Activated CD8-positive, alpha-beta memory T cell treated with anti-CD3 and anti-CD28 coated beads, Interleukin-2, amount 50 U/mL, for 24 hours (primary cell): ENCODE results near the gene MANEA.
"Not testable (repeated sequence)": the region's sequence is repeated elsewhere in the genome, so short reads cannot be mapped to it uniquely, and the experiment has no call there.

ENCODE experiments used
- DNase-seq: peaks from one replicate; pipeline ENCODE4 v3.0.0-alpha.2; 2020; ENCODE audit errors: extremely low read depth

The MANEA gene

GRCh38 chr6:95577304-95578105 lies at the start of gene MANEA:
MANEA (plus strand) TSS chr6:95577535; CDS start chr6:95586440, 8,905 bp downstream.
- peak; percentile 56 for DNase-seq

- no peak for DNase-seq
These were observed 47.6 kb upstream of the MANEA start for GRCh38 chr6:95529762-95530161.

GRCh38 chr6:95530176-95530819 lies 47.0 kb upstream of the MANEA start:
- DNase-seq = no peak

GRCh38 chr6:95543798-95544197 lies 33.5 kb upstream of the MANEA start:
- no peak for DNase-seq

GRCh38 chr6:95544517-95545225 lies 32.7 kb upstream of the MANEA start:
- DNase-seq = no peak

- no peak for DNase-seq
These were observed 32.1 kb upstream of the MANEA start for GRCh38 chr6:95545226-95545625.

GRCh38 chr6:95545686-95546085 lies 31.6 kb upstream of the MANEA start:
- DNase-seq = no peak

- DNase-seq = no peak
These were observed 31.2 kb upstream of the MANEA start for GRCh38 chr6:95546148-95546547.

GRCh38 chr6:95547043-95547442 lies 30.3 kb upstream of the MANEA start:
- no peak for DNase-seq

GRCh38 chr6:95548188-95548786 lies 29.0 kb upstream of the MANEA start:
- no peak for DNase-seq

- no peak for DNase-seq
These were observed 25.5 kb upstream of the MANEA start for GRCh38 chr6:95551678-95552324.

- no peak for DNase-seq
These were observed 23.5 kb upstream of the MANEA start for GRCh38 chr6:95553880-95554279.

- not testable (repeated sequence) for DNase-seq
These were observed 16.4 kb upstream of the MANEA start for GRCh38 chr6:95560956-95561355.

GRCh38 chr6:95569560-95569959 lies 7.8 kb upstream of the MANEA start:
- DNase-seq = no peak

- no peak for DNase-seq
These were observed 5.2 kb upstream of the MANEA start for GRCh38 chr6:95572098-95572497.

- no peak for DNase-seq
These were observed 2.5 kb upstream of the MANEA start for GRCh38 chr6:95574811-95575210.

GRCh38 chr6:95576218-95576997 lies 927 bp upstream of the MANEA start:
- no peak for DNase-seq

GRCh38 chr6:95576998-95577303 lies 384 bp upstream of the MANEA start:
- DNase-seq = no peak

- DNase-seq = no peak
These were observed 723 bp downstream of the MANEA start for GRCh38 chr6:95578106-95578410.

GRCh38 chr6:95581073-95581472 lies 3.7 kb downstream of the MANEA start:
- DNase-seq = no peak

- not testable (repeated sequence) for DNase-seq
These were observed 6.9 kb downstream of the MANEA start for GRCh38 chr6:95584226-95584625.
